Stimulated activated naive CD4-positive, alpha-beta T cell treated with Interleukin-2 at 50 U/mL for 16 hours (primary cell): Measurements from ENCODE around the gene PRAMEF18.
"Not testable (repeated sequence)": the region's sequence is repeated elsewhere in the genome, so short reads cannot be mapped to it uniquely, and the experiment has no call there.

Experiments used
- DNase-seq: peaks from one replicate; lab custom pipeline; 2025; lab: John Stamatoyannopoulos, UW

Gene PRAMEF18

GRCh38 chr1:13208712-13209111, 17.2 kb downstream of the PRAMEF18 start:
- DNase-seq = not testable (repeated sequence)

GRCh38 chr1:13201309-13201708, 24.6 kb downstream of the PRAMEF18 start, which contains the start of gene PRAMEF13:
Gene PRAMEF13, minus strand, starts transcription at chr1:13201409. Its CDS starts 1,820 bp downstream, at chr1:13199589.
- not testable (repeated sequence) for DNase-seq
